IMR-90 (cell line): ENCODE results near the gene PALLD. TPM values are rescaled to one million over a fixed set of nuclear protein-coding genes. Genes with fewer than 3 reads are reported as not detected.

Source experiments
- ATAC-seq: fragments of 200-7000 bp; cut with Tn5 transposase; 2 replicates; pipeline ENCODE4 v1.9.1; 2020; ENCODE audit warnings: low read depth, mild to moderate bottlenecking, moderate library complexity
- BruUV-seq: library from RNA; stranded (reverse); fragments of 400-500 nt; replicated peaks from 2 replicates; lab custom pipeline; 2021; lab: Mats Ljungman, UMichigan
- CTCF ChIA-PET: fragments of 300-600 bp; formaldehyde crosslinking; extraction: SDS; loops from one replicate; lab custom pipeline; 2021; ENCODE audit warnings: antibody characterized with exemption; lab: Yijun Ruan, JAX
- POLR2A ChIA-PET: fragments of 300-600 bp; sonication (Branson Sonifier 250); formaldehyde crosslinking; loops from one replicate; lab custom pipeline; 2022; ENCODE audit warnings: antibody characterized with exemption; ENCODE audit not compliant: unreplicated experiment; lab: Charles Lee
- DNase-seq: peaks from one replicate; pipeline ENCODE4 v3.0.0; 2013
- H2AFZ ChIP-seq: replicated peaks from 2 replicates; pipeline ENCODE3; 2013; ENCODE audit warnings: low read length, mild to moderate bottlenecking; ENCODE audit not compliant: poor library complexity
- H2AK5ac ChIP-seq: 2 replicates; pipeline ENCODE4 v1.6.1; 2013; ENCODE audit warnings: low read depth, low read length, inconsistent platforms
- H2AK9ac ChIP-seq: replicated peaks from 2 replicates; pipeline ENCODE3; 2013; ENCODE audit warnings: mild to moderate bottlenecking, low read depth, low read length, moderate library complexity; ENCODE audit not compliant: poor library complexity
- H2BK120ac ChIP-seq: 2 replicates; pipeline ENCODE4 v1.6.1; 2013; ENCODE audit warnings: low read depth, low read length, inconsistent platforms
- H2BK15ac ChIP-seq: 3 replicates; pipeline ENCODE4 v1.6.1; 2013; ENCODE audit warnings: low read depth, low read length, inconsistent platforms
- H2BK20ac ChIP-seq: 2 replicates; pipeline ENCODE4 v1.6.1; 2013; ENCODE audit warnings: low read depth, mild to moderate bottlenecking, inconsistent platforms, low read length, moderate library complexity
- H2BK5ac ChIP-seq: 2 replicates; pipeline ENCODE4 v1.6.1; 2013; ENCODE audit warnings: mild to moderate bottlenecking, low read depth, low read length, inconsistent platforms; ENCODE audit not compliant: poor library complexity, severe bottlenecking
- H3K14ac ChIP-seq: replicated peaks from 2 replicates; pipeline ENCODE4 v1.6.1; 2013; ENCODE audit warnings: low read depth, low read length, inconsistent platforms
- H3K18ac ChIP-seq: 2 replicates; pipeline ENCODE4 v1.6.1; 2013; ENCODE audit warnings: low read depth, low read length, control low read depth
- H3K23ac ChIP-seq: 2 replicates; pipeline ENCODE4 v1.6.1; 2013; ENCODE audit warnings: low read depth, low read length, inconsistent platforms
- H3K27ac ChIP-seq: 2 replicates; pipeline ENCODE4 v1.5.1; 2013; ENCODE audit warnings: mild to moderate bottlenecking, control low read depth, low read length; ENCODE audit not compliant: insufficient read depth
- H3K27me3 ChIP-seq: 2 replicates; pipeline ENCODE4 v1.6.1; 2013; ENCODE audit warnings: low read length; ENCODE audit not compliant: control insufficient read depth, insufficient read depth
- H3K36me3 ChIP-seq: 2 replicates; pipeline ENCODE4 v1.6.1; 2013; ENCODE audit warnings: low read length, mixed read lengths; ENCODE audit not compliant: control insufficient read depth, insufficient read depth
- H3K4ac ChIP-seq: 2 replicates; pipeline ENCODE4 v1.6.1; 2013; ENCODE audit warnings: low read depth, low read length, inconsistent platforms
- H3K4me1 ChIP-seq: 2 replicates; pipeline ENCODE4 v1.6.1; 2013; ENCODE audit warnings: low read length, mixed read lengths; ENCODE audit not compliant: control insufficient read depth, insufficient read depth
- H3K4me2 ChIP-seq: 2 replicates; pipeline ENCODE4 v1.6.1; 2013; ENCODE audit warnings: low read depth, mild to moderate bottlenecking, control low read depth, low read length, moderate library complexity
- H3K4me3 ChIP-seq: 2 replicates; pipeline ENCODE4 v1.5.1; 2013; ENCODE audit warnings: low read depth, mild to moderate bottlenecking, control low read depth, low read length, moderate library complexity; ENCODE audit not compliant: insufficient read depth
- H3K56ac ChIP-seq: 2 replicates; pipeline ENCODE4 v1.6.1; 2013; ENCODE audit warnings: low read length, inconsistent platforms; ENCODE audit not compliant: insufficient read depth; ENCODE audit errors: extremely low read depth
- H3K79me1 ChIP-seq, 2 experiments: 2 replicates each; pipeline ENCODE4 v1.6.1; 2013; ENCODE audit warnings: low read length in 2 of 2, inconsistent platforms in 1 of 2, low read depth in 1 of 2
- H3K9ac ChIP-seq: 2 replicates; pipeline ENCODE4 v1.6.1; 2013; ENCODE audit warnings: low read depth, low read length, control low read depth
- H3K9me1 ChIP-seq: 2 replicates; pipeline ENCODE4 v1.6.1; 2013; ENCODE audit warnings: low read length, inconsistent platforms; ENCODE audit not compliant: insufficient read depth
- H3K9me3 ChIP-seq: 2 replicates; pipeline ENCODE4 v1.6.1; 2013; ENCODE audit warnings: low read length; ENCODE audit not compliant: control insufficient read depth, insufficient read depth
- H4K20me1 ChIP-seq: 2 replicates; pipeline ENCODE4 v1.6.1; 2013; ENCODE audit warnings: low read length, inconsistent platforms; ENCODE audit not compliant: insufficient read depth
- H4K5ac ChIP-seq: 2 replicates; pipeline ENCODE4 v1.6.1; 2013; ENCODE audit warnings: mild to moderate bottlenecking, low read depth, low read length, control low read depth
- H4K8ac ChIP-seq, 2 experiments: 2 replicates each; pipeline ENCODE4 v1.6.1; 2013; ENCODE audit warnings: low read depth in 2 of 2, low read length in 2 of 2, control low read depth in 1 of 2, inconsistent platforms in 1 of 2
- H4K91ac ChIP-seq: 2 replicates; pipeline ENCODE4 v1.6.1; 2013; ENCODE audit warnings: low read depth, low read length, inconsistent platforms; ENCODE audit not compliant: insufficient read depth
- BHLHE40 ChIP-seq: fragments of 150-350 bp; IDR thresholded peaks from 2 replicates; pipeline ENCODE4 v1.6.1; 2016; ENCODE audit warnings: mild to moderate bottlenecking, low read depth, low read length
- MAFK ChIP-seq: IDR thresholded peaks from 2 replicates; pipeline ENCODE4 v1.6.1; 2012; ENCODE audit warnings: low read depth, low read length, improper control_type of control experiment
- WGBS, 2 experiments: methylation state at CpG; one replicate each; pipeline versions ENCODE4 v1.1.5 to v1.1.7; 2013; ENCODE audit warnings: missing lambda C conversion rate in 2 of 2; ENCODE audit not compliant: insufficient read length in 1 of 2; ENCODE audit errors: extremely low coverage in 2 of 2; 5-methylcytosine and 5-hydroxymethylcytosine counted together
- dilution Hi-C: fragments of 300-500 bp; cut with HindIII; formaldehyde crosslinking; loops from one replicate; pipeline ENCODE4 v1.14.3; 2018; ENCODE audit warnings: low sequenced_read_pairs; ENCODE audit not compliant: unreplicated experiment
- in situ Hi-C: fragments of 300-500 bp; cut with MboI; formaldehyde crosslinking; loops from 3 replicates; pipeline ENCODE4 v1.14.3; 2019; ENCODE audit warnings: low sequenced_read_pairs, inconsistent platforms, mixed read lengths
- intact Hi-C: fragments of 100-400 bp; cut with micrococcal nuclease; formaldehyde crosslinking; loops from 2 replicates; pipeline ENCODE4 v1.10.0; 2022
- polyA plus RNA-seq, 3 experiments: library from polyadenylated mRNA; depleted of rRNA; stranded (reverse); fragments of >200 nt; gene quantifications; 2 replicates each; pipeline ENCODE4 v1.2.3, GENCODE V29; 2012; ENCODE audit warnings: low replicate concordance in 1 of 3
- total RNA-seq: library from RNA; depleted of rRNA; stranded (reverse); fragments of >200 nt; gene quantifications from 2 replicates; pipeline ENCODE4 v1.2.3, GENCODE V29; 2012
- TF ChIP-seq, protein P1 (sequence below): conservative IDR thresholded peaks from 2 replicates; pipeline ENCODE4 v1.5.1; 2012; ENCODE audit warnings: mild to moderate bottlenecking, low read depth, low read length, improper control_type of control experiment
- TF ChIP-seq, protein P2 (sequence below): fragments of 150-350 bp; IDR thresholded peaks from 2 replicates; pipeline ENCODE4 v1.6.1; 2017; ENCODE audit warnings: mild to moderate bottlenecking, antibody characterized with exemption, low read length, low read depth

Gene PALLD
- total and polyA plus RNA-seq, 2 of the 4 experiments (the other 2 are of a cell fraction) = 91.0 to 91.9 TPM

DNA sequence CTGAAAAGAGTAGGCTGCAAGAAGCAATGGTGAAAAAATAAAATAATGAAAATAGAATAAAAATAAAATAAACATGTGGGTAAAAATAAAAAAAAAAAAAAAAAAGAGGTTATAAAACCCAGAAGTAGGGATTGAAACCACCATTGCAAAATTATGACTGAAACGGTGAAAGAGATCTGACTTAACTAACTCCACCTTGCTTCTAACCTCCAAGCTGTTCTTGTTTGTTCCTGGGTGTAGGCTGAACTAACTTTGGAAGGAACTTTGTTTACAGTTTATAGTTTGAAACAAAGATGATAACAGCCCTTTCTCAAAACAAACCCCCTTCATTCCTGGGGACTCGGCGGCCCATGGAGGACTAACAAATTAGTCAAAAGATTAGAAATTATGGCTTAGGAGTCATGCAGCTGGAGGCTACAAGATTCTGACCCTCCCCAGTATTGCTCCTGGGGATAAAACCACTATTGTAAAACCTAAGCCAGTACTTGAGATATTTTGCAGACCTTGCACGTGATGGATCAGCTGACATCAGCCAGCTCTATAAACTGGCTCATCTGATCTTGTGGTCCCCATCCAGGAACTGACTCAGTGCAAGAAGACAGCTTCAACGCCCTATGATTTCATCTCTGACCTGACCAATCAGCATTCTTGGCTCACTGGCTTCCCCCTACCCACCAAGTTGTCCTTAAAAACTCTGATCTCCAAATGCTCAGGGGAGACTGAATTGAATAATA, 47.0 kb upstream of the PALLD start:
- dilution Hi-C loops = no loop called here

More for the DNA sequence above, 47.0 kb upstream of the PALLD start:
- Histone ChIP-seq H2BK15ac (no peak overlapping the region; the same call in 1 of the 3 replicates), H3K9ac (no peak overlapping the region), H4K5ac (no peak overlapping the region), H3K4me1 (no peaks in the 10 kb centered on the region; the same call in 1 of the 2 replicates), H2AK5ac (no peak overlapping the region), H3K4ac (no peak overlapping the region), H2BK5ac (no peak overlapping the region), H3K4me3 (no peak overlapping the region), H3K9me1 (no peaks in the 10 kb centered on the region), H3K56ac (no peak overlapping the region), H4K91ac (no peak overlapping the region; the same call in 1 of the 2 replicates), H2AFZ (no peak overlapping the region), H3K14ac (no peak overlapping the region), H3K36me3 (no peaks in the 10 kb centered on the region), H3K27me3 (no peaks in the 10 kb centered on the region), H3K27ac (no peak overlapping the region), H3K23ac (no peak overlapping the region), H3K4me2 (no peak overlapping the region), H3K79me1 (no peaks in the 10 kb centered on the region), H2BK120ac (0 out of 2 replicates have a peak overlapping the region, but pooled peaks have one; percentile 32), H2AK9ac (no peak overlapping the region), H4K20me1 (no peaks in the 10 kb centered on the region), H4K8ac (no peak overlapping the region), H2BK20ac (0 out of 2 replicates have a peak overlapping the region, but pooled peaks have one; percentile 67), H3K18ac (no peak overlapping the region), H3K9me3 (no peaks in the 10 kb centered on the region)
- intact Hi-C loops (no loop called here), in situ Hi-C loops (no loop called here)
- WGBS, 2 experiments = 67% methylated on average over 1 of the region's 5 CpGs; no CpG with 5 or more reads in 1 of the 2 experiments
- TF ChIP-seq, protein P1, sequence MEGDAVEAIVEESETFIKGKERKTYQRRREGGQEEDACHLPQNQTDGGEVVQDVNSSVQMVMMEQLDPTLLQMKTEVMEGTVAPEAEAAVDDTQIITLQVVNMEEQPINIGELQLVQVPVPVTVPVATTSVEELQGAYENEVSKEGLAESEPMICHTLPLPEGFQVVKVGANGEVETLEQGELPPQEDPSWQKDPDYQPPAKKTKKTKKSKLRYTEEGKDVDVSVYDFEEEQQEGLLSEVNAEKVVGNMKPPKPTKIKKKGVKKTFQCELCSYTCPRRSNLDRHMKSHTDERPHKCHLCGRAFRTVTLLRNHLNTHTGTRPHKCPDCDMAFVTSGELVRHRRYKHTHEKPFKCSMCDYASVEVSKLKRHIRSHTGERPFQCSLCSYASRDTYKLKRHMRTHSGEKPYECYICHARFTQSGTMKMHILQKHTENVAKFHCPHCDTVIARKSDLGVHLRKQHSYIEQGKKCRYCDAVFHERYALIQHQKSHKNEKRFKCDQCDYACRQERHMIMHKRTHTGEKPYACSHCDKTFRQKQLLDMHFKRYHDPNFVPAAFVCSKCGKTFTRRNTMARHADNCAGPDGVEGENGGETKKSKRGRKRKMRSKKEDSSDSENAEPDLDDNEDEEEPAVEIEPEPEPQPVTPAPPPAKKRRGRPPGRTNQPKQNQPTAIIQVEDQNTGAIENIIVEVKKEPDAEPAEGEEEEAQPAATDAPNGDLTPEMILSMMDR = no peak
- TF ChIP-seq, protein P2, sequence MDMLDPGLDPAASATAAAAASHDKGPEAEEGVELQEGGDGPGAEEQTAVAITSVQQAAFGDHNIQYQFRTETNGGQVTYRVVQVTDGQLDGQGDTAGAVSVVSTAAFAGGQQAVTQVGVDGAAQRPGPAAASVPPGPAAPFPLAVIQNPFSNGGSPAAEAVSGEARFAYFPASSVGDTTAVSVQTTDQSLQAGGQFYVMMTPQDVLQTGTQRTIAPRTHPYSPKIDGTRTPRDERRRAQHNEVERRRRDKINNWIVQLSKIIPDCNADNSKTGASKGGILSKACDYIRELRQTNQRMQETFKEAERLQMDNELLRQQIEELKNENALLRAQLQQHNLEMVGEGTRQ = peak; percentile 89
- TF ChIP-seq MAFK (peak; percentile 5; the same call in 1 of the 2 replicates), BHLHE40 (0 out of 2 replicates have a peak, but pooled peaks have one; percentile 39)
- DNase-seq = peak; percentile 83
- ChIA-PET CTCF (no interaction called here), POLR2A (no interaction called here)
- ATAC-seq = no peak
- no TSS peak for BruUV-seq
